HCT116 (cell line): ENCODE data around the gene GAL3ST3. TPM values are rescaled to one million over a fixed set of nuclear protein-coding genes. Genes with fewer than 3 reads are reported as not detected.
"Not testable (repeated sequence)": the region's sequence is repeated elsewhere in the genome, so short reads cannot be mapped to it uniquely, and the experiment has no call there.

Experiments used
- ATAC-seq: fragments of 200-7000 bp; cut with Tn5 transposase; 2 replicates; pipeline ENCODE4 v1.9.1; 2020; ENCODE audit warnings: mild to moderate bottlenecking, moderate library complexity
- BruUV-seq: library from RNA; stranded (reverse); fragments of 400-500 nt; replicated peaks from 2 replicates; lab custom pipeline; 2021; lab: Mats Ljungman, UMichigan
- CTCF ChIA-PET: fragments of 300-600 bp; sonication (Branson Sonifier 250); formaldehyde crosslinking; loops from one replicate; lab custom pipeline; 2021; ENCODE audit warnings: antibody characterized with exemption; lab: Charles Lee
- POLR2A ChIA-PET: fragments of 300-600, 350-600 bp; sonication (Branson Sonifier 250); formaldehyde crosslinking; loops from one replicate; lab custom pipeline; 2021; ENCODE audit warnings: antibody characterized with exemption; lab: Charles Lee
- RAD21 ChIA-PET, 2 experiments: fragments of 300-600 bp; sonication (Branson Sonifier 250); formaldehyde crosslinking; loops; one replicate each; lab custom pipeline; 2023; ENCODE audit warnings: low total read pairs in 2 of 2; ENCODE audit not compliant: uncharacterized antibody in 2 of 2, unreplicated experiment in 2 of 2, low non-redundant PET in 1 of 2; lab: Charles Lee
- DNase-seq: peaks from one replicate; pipeline ENCODE4 v3.0.0-alpha.2; 2010; ENCODE audit warnings: low read depth, low spot score
- H2AFZ ChIP-seq: fragments of 200-600 bp; shearing (Covaris generic), sonication (generic); 2 replicates; pipeline ENCODE4 v1.6.1; 2017; ENCODE audit warnings: low read depth, mixed run types, mixed read lengths, antibody characterized with exemption, low read length; ENCODE audit not compliant: poor library complexity, severe bottlenecking
- H3K27ac ChIP-seq: 2 replicates; pipeline ENCODE4 v1.5.1; 2012; ENCODE audit warnings: low read depth, low read length
- H3K27me3 ChIP-seq: fragments of 200-600 bp; sonication (generic); 2 replicates; pipeline ENCODE4 v1.6.1; 2016; ENCODE audit warnings: mixed run types, low read length, mixed read lengths; ENCODE audit not compliant: insufficient read depth
- H3K36me3 ChIP-seq, 2 experiments: fragments of 200-500 bp in 1 of 2; fragments of 200-600 bp in 1 of 2; sonication (Bioruptor generic) in 1 of 2; sonication (generic) in 1 of 2; 2 replicates each; pipeline versions ENCODE4 v1.5.1 to v1.6.1; 2014 to 2016; ENCODE audit warnings: low read length in 2 of 2, inconsistent platforms in 1 of 2, mixed read lengths in 1 of 2, mixed run types in 1 of 2; ENCODE audit not compliant: insufficient read depth in 2 of 2, control insufficient read depth in 1 of 2
- H3K4me1 ChIP-seq, 2 experiments: fragments of 200-600 bp in 1 of 2; sonication (generic) in 1 of 2; 2 replicates each; pipeline versions ENCODE4 v1.5.1 to v1.6.1; 2012 to 2017; ENCODE audit warnings: low read length in 2 of 2, inconsistent platforms in 1 of 2, mild to moderate bottlenecking in 1 of 2, mixed read lengths in 1 of 2, mixed run types in 1 of 2, moderate library complexity in 1 of 2; ENCODE audit not compliant: insufficient read depth in 2 of 2, control insufficient read depth in 1 of 2
- H3K4me2 ChIP-seq: fragments of 200-600 bp; sonication (generic); 2 replicates; pipeline ENCODE4 v1.6.1; 2017; ENCODE audit warnings: mixed run types, low read length, mixed read lengths
- H3K4me3 ChIP-seq, 2 experiments: fragments of 200-600 bp in 1 of 2; sonication (generic) in 1 of 2; replicated peaks in 1 of 2; 2 replicates each; pipeline ENCODE4 v1.5.1; 2011 to 2016; ENCODE audit warnings: low read length in 2 of 2, control low read depth in 1 of 2, low read depth in 1 of 2, mild to moderate bottlenecking in 1 of 2, mixed read lengths in 1 of 2, mixed run types in 1 of 2
- H3K79me2 ChIP-seq: fragments of 200-600 bp; sonication (generic); 2 replicates; pipeline ENCODE4 v1.6.1; 2017; ENCODE audit warnings: mild to moderate bottlenecking, mixed run types, low read length, moderate library complexity, mixed read lengths; ENCODE audit not compliant: insufficient read depth
- H3K9ac ChIP-seq: fragments of 200-600 bp; sonication (generic); 2 replicates; pipeline ENCODE4 v1.6.1; 2016; ENCODE audit warnings: low read length, mixed read lengths
- H3K9me2 ChIP-seq: fragments of 200-600 bp; sonication (generic), shearing (Covaris generic); 2 replicates; pipeline ENCODE4 v1.6.1; 2017; ENCODE audit warnings: mixed run types, mild to moderate bottlenecking, moderate library complexity; ENCODE audit not compliant: insufficient read depth
- H3K9me3 ChIP-seq, 2 experiments: fragments of 200-500 bp in 1 of 2; fragments of 200-600 bp in 1 of 2; sonication (Bioruptor generic) in 1 of 2; sonication (generic) in 1 of 2; 2 replicates each; pipeline ENCODE4 v1.6.1; 2014 to 2017; ENCODE audit warnings: low read length in 2 of 2, mixed read lengths in 2 of 2, inconsistent platforms in 1 of 2, low read depth in 1 of 2, mild to moderate bottlenecking in 1 of 2, mixed run types in 1 of 2, moderate library complexity in 1 of 2; ENCODE audit not compliant: control insufficient read depth in 1 of 2, insufficient read depth in 1 of 2
- H4K20me1 ChIP-seq: fragments of 200-600 bp; sonication (generic), shearing (Covaris generic); 2 replicates; pipeline ENCODE4 v1.6.1; 2017; ENCODE audit warnings: mixed run types, mild to moderate bottlenecking, moderate library complexity; ENCODE audit not compliant: insufficient read depth
- CTCF ChIP-seq, 3 experiments: fragments of 200-600 bp in 1 of 3; sonication (generic) in 1 of 3; IDR thresholded peaks in 2 of 3; conservative IDR thresholded peaks in 1 of 3; 2 replicates each; pipeline ENCODE4 v1.5.1; 2012 to 2017; ENCODE audit warnings: low read depth in 2 of 3, low read length in 2 of 3, antibody characterized with exemption in 1 of 3, borderline replicate concordance in 1 of 3, control low read depth in 1 of 3, mild to moderate bottlenecking in 1 of 3, mixed read lengths in 1 of 3, mixed run types in 1 of 3, moderate library complexity in 1 of 3; ENCODE audit not compliant: insufficient read depth in 1 of 3
- POLR2AphosphoS5 ChIP-seq: IDR thresholded peaks from 2 replicates; pipeline ENCODE4 v1.6.1; 2011; ENCODE audit warnings: mild to moderate bottlenecking, low read depth, low read length, moderate library complexity
- intact Hi-C: fragments of 100-400 bp; cut with micrococcal nuclease; formaldehyde crosslinking; loops from 2 replicates; pipeline ENCODE4 v1.10.0; 2022
- total RNA-seq: library from RNA; stranded (reverse); gene quantifications from one replicate; pipeline ENCODE4 v1.2.1, GENCODE V29; 2021; ENCODE audit not compliant: unreplicated experiment

GAL3ST3 gene
- total RNA-seq, 1 experiment from 2014 or later = not detected

DNA sequence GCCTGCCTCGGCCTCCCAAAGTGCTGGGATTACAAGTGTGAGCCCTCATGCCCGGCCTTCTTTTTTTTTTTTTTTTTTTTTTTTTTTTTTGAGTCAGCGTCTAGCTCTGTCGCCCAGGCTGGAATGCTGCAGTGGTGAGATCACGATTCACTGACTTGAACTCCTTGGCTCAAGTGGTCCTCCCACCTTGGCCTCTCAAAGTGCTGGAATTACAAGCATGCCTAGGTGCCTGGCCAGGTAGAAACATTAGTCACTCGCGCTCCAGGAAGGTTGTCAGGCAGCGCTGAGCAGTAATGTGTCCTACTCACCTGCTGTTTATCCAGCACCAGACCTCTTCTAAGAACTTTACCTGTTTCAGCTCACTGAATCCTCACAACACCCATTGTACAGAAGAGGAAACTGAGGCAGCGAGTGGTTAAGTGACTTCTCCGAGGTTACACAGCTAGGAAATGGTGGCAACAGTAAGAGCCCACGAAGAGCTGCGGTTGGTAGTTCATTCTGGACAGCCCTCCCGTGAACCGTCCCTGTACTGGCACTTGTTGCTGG lies 37.6 kb downstream of the GAL3ST3 start:
- ChIA-PET POLR2A (interaction anchor here (0.6 to 2.6 kb wide), 5 partner anchors 9 to 291 kb away, joined by 3 to 17 read pairs (median 4); partner anchors contain the start of genes BANF1, EIF1AD, RNASEH2C and SF3B2), RAD21 (no interaction called here), CTCF (interaction anchor here (1.7 to 3.2 kb wide), 3 partner anchors 11 to 123 kb away, joined by 5 to 22 read pairs (median 10); partner anchors contain the start of gene FIBP)
- BruUV-seq = no TSS peak
- Histone ChIP-seq H3K9ac (peak overlapping the region; percentile 74), H3K27ac (peak overlapping the region; percentile 89), H4K20me1 (no peaks in the 10 kb centered on the region), H3K4me2 (peak overlapping the region; percentile 72), H3K9me3 (no peaks in the 10 kb centered on the region), H3K27me3 (no peaks in the 10 kb centered on the region), H3K36me3 (no peaks in the 10 kb centered on the region), H3K4me1 (peaks cover 77 to 100% of the 10 kb centered on the region in 2 experiments), H2AFZ (no peak overlapping the region), H3K79me2 (peaks cover 10% of the 10 kb centered on the region; the same call in 1 of the 2 replicates), H3K9me2 (no peaks in the 10 kb centered on the region), H3K4me3 (peak overlapping the region; percentile 44 to 59)
- TF ChIP-seq POLR2AphosphoS5 (peak; percentile 46; the same call in 1 of the 2 replicates), CTCF (IDR thresholded peaks at IDR 0.05 in 2 of 3, conservative IDR thresholded peaks at IDR 0.05 in 1 of 3; ENCODE audit: borderline replicate concordance in 1 of 3, insufficient read depth in 1 of 3, low read depth in 2 of 3, low read length in 2 of 3) (no peak)
- DNase-seq (peak; percentile 91), ATAC-seq (peak; percentile 52)
- intact Hi-C loops = loop anchor here (1.0 kb wide), 1 partner anchor 9 kb away; the partner anchor contains the start of genes BANF1 and EIF1AD

GRCh38 chr11:66010036-66010435 lies 38.9 kb downstream of the GAL3ST3 start:
- peak overlapping the region; percentile 72 for H3K4me2 ChIP-seq
- ATAC-seq, POLR2A ChIA-PET, RAD21 ChIA-PET, H3K9me2 ChIP-seq, H3K79me2 ChIP-seq, H3K4me3 ChIP-seq, H3K9me3 ChIP-seq, H3K36me3 ChIP-seq, DNase-seq, intact Hi-C loops, H4K20me1 ChIP-seq, H2AFZ ChIP-seq, BruUV-seq, H3K27me3 ChIP-seq, CTCF ChIA-PET: not testable (repeated sequence)
- H3K9ac ChIP-seq = 0 out of 2 replicates have a peak overlapping the region, but pooled peaks have one; percentile 74
- peaks cover 64 to 99% of the 10 kb centered on the region in 2 experiments for H3K4me1 ChIP-seq
- H3K27ac ChIP-seq = peak overlapping the region; percentile 89; the same call in 1 of the 2 replicates
